DOHH2 (cell line): Measurements from ENCODE around the gene PDXDC1.
A peak's percentile ranks its signal among the peaks of the same experiment; 100 is the strongest.

Experiments used
- H3F3A ChIP-seq: fragments of 200-600 bp; sonication (generic), shearing (Covaris generic); 2 replicates; pipeline ENCODE4 v1.6.0; 2016; ENCODE audit warnings: antibody characterized with exemption, mild to moderate bottlenecking; ENCODE audit not compliant: control insufficient read depth, insufficient read depth
- H3K27ac ChIP-seq: fragments of 200-600 bp; sonication (generic); 2 replicates; pipeline ENCODE4 v1.5.1; 2014; ENCODE audit warnings: low read depth, mild to moderate bottlenecking, low read length, moderate library complexity
- H3K27me3 ChIP-seq: fragments of 200-600 bp; sonication (generic); 2 replicates; pipeline ENCODE4 v1.6.1; 2014; ENCODE audit warnings: mild to moderate bottlenecking, low read length, mixed read lengths; ENCODE audit not compliant: control insufficient read depth
- H3K36me3 ChIP-seq: fragments of 200-600 bp; sonication (generic); 2 replicates; pipeline ENCODE4 v1.6.1; 2014; ENCODE audit warnings: mild to moderate bottlenecking, low read length, moderate library complexity, mixed read lengths; ENCODE audit not compliant: control insufficient read depth
- H3K4me1 ChIP-seq: fragments of 200-600 bp; sonication (generic); 2 replicates; pipeline ENCODE4 v1.6.1; 2014; ENCODE audit warnings: mild to moderate bottlenecking, low read length, mixed read lengths; ENCODE audit not compliant: control insufficient read depth
- H3K4me2 ChIP-seq: fragments of 200-600 bp; sonication (generic); 2 replicates; pipeline ENCODE4 v1.6.0; 2014; ENCODE audit warnings: mild to moderate bottlenecking, low read length, moderate library complexity
- H3K4me3 ChIP-seq: fragments of 200-600 bp; sonication (generic); 2 replicates; pipeline ENCODE4 v1.5.1; 2014; ENCODE audit warnings: mild to moderate bottlenecking, low read length, mixed read lengths
- H3K79me2 ChIP-seq: fragments of 200-600 bp; sonication (generic); 2 replicates; pipeline ENCODE4 v1.6.1; 2014; ENCODE audit warnings: mild to moderate bottlenecking, low read length, mixed read lengths; ENCODE audit not compliant: control insufficient read depth
- H3K9me2 ChIP-seq: fragments of 200-600 bp; sonication (generic); replicated peaks from 2 replicates; pipeline ENCODE4 v1.6.1; 2014; ENCODE audit warnings: mild to moderate bottlenecking, low read length, mixed read lengths; ENCODE audit not compliant: control insufficient read depth
- H3K9me3 ChIP-seq: fragments of 200-600 bp; sonication (generic); 2 replicates; pipeline ENCODE4 v1.6.1; 2014; ENCODE audit warnings: antibody characterized with exemption, low read length, mixed read lengths; ENCODE audit not compliant: control insufficient read depth, insufficient read depth
- H4K20me1 ChIP-seq: fragments of 200-600 bp; sonication (generic); 2 replicates; pipeline ENCODE4 v1.6.0; 2014; ENCODE audit warnings: low read depth, mild to moderate bottlenecking, antibody characterized with exemption, low read length, moderate library complexity; ENCODE audit not compliant: control insufficient read depth, insufficient read depth
- CTCF ChIP-seq: fragments of 200-600 bp; sonication (generic); IDR thresholded peaks from one replicate; pipeline ENCODE4 v1.5.1; 2014; ENCODE audit warnings: antibody characterized with exemption, mild to moderate bottlenecking, low read depth, low read length; ENCODE audit not compliant: poor library complexity, severe bottlenecking
- EZH2phosphoT487 ChIP-seq: fragments of 200-600 bp; sonication (generic); IDR thresholded peaks from 2 replicates; pipeline ENCODE4 v1.6.1; 2017; ENCODE audit warnings: borderline replicate concordance, mild to moderate bottlenecking, antibody characterized with exemption, low read length, moderate library complexity, mixed read lengths

PDXDC1 gene

DNA sequence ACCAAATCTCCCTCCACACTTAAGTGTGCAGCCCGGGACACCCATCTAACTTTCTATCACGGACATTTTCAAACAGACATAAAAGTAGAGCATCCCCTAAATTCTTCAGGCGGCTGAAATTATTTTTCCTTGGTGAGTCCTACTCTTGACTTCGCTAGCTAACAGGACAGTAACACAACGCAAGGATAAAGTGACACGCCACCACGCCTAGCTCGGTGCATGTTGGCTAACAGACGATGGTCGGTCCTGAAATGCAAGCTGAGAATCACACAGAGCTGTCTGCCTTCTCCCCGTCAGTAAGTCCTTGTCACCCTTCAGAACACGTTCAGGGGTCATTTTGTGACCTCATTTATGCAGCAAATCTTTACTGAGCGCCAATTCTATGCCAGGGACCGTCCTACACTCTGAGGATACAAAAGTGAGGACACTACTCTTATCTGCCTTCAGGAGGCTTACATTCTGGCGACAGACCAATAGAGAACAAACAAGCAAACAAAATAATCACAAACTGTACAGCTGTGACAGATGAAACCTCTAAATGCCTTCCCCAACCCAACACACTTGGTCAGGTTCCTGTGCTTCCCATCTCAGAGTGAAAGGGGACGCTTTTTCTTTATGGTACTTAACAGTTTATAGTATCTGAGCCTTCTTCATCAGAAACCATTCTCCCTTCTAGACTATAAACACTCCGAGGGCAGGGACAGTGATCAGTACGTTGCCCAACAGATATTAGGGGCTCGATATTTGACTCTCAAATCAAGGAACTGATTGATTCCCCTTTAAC lies 79.7 kb downstream of the PDXDC1 start:
- H3F3A ChIP-seq, result peaks cover 6% of the 10 kb centered on the region; the same call in 1 of the 2 replicates
- H3K27me3 ChIP-seq, result no peaks in the 10 kb centered on the region
- H3K36me3 ChIP-seq, result peaks cover 10% of the 10 kb centered on the region
- no peaks in the 10 kb centered on the region for H3K9me2 ChIP-seq
- no peaks in the 10 kb centered on the region for H4K20me1 ChIP-seq
- TF ChIP-seq EZH2phosphoT487 (no peak), CTCF (no peak)
- peaks cover 18% of the 10 kb centered on the region for H3K79me2 ChIP-seq
- peak overlapping the region; percentile 98 for H3K4me3 ChIP-seq
- H3K9me3 ChIP-seq, result no peaks in the 10 kb centered on the region
- H3K27ac ChIP-seq, result no peak overlapping the region
- H3K4me1 ChIP-seq, result peaks cover 16% of the 10 kb centered on the region
- peak overlapping the region; percentile 88 for H3K4me2 ChIP-seq

DNA sequence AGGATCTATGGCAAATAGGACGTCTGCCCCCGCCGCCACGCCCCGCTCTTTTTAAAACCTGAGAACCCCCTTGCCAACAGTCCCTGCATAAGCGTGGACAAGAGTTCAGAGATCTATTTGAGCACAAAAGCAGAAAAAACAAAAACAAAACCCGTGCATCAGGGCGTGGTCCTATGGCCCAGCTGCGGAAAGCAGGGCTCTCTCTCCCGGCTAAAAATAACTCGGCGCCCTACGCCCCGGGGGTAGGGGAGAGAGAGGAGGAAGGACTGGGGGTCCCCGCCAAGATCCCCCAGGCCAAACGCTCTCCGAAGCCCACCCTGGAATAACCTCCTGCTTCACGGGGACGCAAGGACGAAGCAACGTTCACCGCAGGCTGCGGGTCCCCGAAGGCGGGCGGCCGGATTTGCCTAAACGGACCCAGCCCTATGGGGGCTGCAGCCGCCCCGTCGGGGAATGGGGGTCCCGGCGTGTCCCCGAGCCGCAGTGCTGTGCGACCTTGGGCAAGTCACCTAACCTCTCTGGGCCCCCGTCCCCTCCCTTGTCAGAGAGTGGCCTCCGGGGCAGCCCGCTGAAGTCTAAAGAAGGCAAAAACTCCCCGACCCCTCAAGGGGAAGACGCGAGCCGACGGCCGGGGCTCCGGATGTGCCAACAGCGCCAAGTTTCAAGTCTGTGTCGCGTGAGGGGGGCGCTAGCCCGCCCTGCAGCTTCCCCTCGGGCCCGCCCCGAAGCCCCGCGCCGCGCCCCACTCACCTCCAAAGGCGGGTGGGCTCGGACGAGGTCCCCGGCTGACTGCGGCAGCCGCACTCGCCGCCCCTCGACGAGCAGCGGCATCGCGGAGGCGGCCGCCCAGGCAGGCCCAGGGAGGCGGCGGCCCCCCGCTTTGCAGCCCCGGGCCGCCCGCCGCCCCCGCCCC lies 80.6 kb downstream of the PDXDC1 start:
- peaks cover 19% of the 10 kb centered on the region for H3K36me3 ChIP-seq

DNA sequence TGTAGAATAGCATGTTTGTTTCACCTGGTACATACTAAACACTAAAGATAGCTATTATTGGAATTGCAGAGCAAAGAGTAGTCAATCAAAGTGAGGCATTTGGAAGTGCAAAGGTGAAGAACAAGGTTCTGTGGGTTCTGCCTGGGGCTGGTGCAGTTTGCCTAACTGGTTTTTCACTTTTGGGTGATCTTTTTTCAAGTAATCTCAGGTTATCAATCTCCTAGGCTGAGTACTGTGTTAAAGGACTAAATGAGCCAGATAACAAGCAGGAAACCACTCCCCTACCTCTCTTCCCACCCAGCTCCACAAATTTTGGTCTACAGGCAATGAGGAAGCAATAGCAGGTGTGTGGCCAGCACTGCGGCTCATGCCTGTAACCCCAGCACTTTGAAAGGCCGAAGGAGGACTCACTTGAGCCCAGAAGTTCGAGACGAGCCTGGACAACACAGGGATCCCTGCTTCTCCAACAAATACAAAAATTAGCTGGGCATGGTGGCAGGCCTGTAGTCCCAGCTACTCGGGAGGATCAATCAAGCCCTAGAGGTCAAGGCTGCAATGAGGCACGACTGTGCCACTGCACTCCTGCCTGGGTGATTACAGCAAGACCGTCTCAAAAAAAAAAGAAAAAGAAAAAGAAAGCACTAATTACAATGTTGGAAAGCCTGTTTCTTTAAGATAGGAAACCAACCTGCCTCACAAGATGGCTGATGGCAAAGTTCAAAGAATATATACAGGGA lies 83.0 kb downstream of the PDXDC1 start:
- no peak for TF ChIP-seq EZH2phosphoT487
- no peak for TF ChIP-seq CTCF
- H3F3A ChIP-seq, result peaks cover 14% of the 10 kb centered on the region; the same call in 1 of the 2 replicates
- no peaks in the 10 kb centered on the region for H4K20me1 ChIP-seq
- H3K79me2 ChIP-seq, result peaks cover 18% of the 10 kb centered on the region
- no peak overlapping the region for H3K4me2 ChIP-seq
- peaks cover 39% of the 10 kb centered on the region for H3K36me3 ChIP-seq
- H3K9me3 ChIP-seq, result no peaks in the 10 kb centered on the region
- no peaks in the 10 kb centered on the region for H3K9me2 ChIP-seq
- peaks cover 16% of the 10 kb centered on the region for H3K4me1 ChIP-seq
- H3K27me3 ChIP-seq, result no peaks in the 10 kb centered on the region
- H3K4me3 ChIP-seq, result no peak overlapping the region
- H3K27ac ChIP-seq, result no peak overlapping the region

More for the DNA sequence above, 80.6 kb downstream of the PDXDC1 start:
- Histone ChIP-seq H3K4me1 (peaks cover 16% of the 10 kb centered on the region), H3K4me2 (peak overlapping the region; percentile 88), H3K27ac (peak overlapping the region; percentile 35; the same call in 1 of the 2 replicates), H3F3A (peaks cover 10% of the 10 kb centered on the region; the same call in 1 of the 2 replicates), H4K20me1 (no peaks in the 10 kb centered on the region), H3K4me3 (peak overlapping the region; percentile 98), H3K79me2 (peaks cover 18% of the 10 kb centered on the region), H3K27me3 (no peaks in the 10 kb centered on the region), H3K9me3 (no peaks in the 10 kb centered on the region), H3K9me2 (no peaks in the 10 kb centered on the region)
- peak; percentile 55 for TF ChIP-seq CTCF
- no peak for TF ChIP-seq EZH2phosphoT487
